Neural progenitor cell (in vitro differentiated cells): ENCODE results near the gene DOCK9. TPM values are rescaled to one million over a fixed set of nuclear protein-coding genes. Genes with fewer than 3 reads are reported as not detected.

Experiments used
- DNase-seq: peaks from one replicate; pipeline ENCODE4 v3.0.0-alpha.2; 2016; ENCODE audit warnings: low spot score
- H2AFZ ChIP-seq: fragments of 200-600 bp; sonication (generic); replicated peaks from 2 replicates; pipeline ENCODE4 v1.6.1; 2016; ENCODE audit warnings: antibody characterized with exemption
- H3F3A ChIP-seq: fragments of 200-600 bp; sonication (generic); 2 replicates; pipeline ENCODE4 v1.6.1; 2016; ENCODE audit warnings: antibody characterized with exemption, low read depth
- H3K27ac ChIP-seq: fragments of 200-600 bp; sonication (generic); 2 replicates; pipeline ENCODE4 v1.5.1; 2016; ENCODE audit warnings: mild to moderate bottlenecking
- H3K27me3 ChIP-seq: fragments of 200-600 bp; sonication (generic); 2 replicates; pipeline ENCODE4 v1.6.1; 2016; ENCODE audit warnings: mild to moderate bottlenecking, moderate library complexity
- H3K36me3 ChIP-seq: fragments of 200-600 bp; sonication (generic); 2 replicates; pipeline ENCODE4 v1.5.1; 2016
- H3K4me1 ChIP-seq: fragments of 200-600 bp; sonication (generic); 2 replicates; pipeline ENCODE4 v1.6.1; 2016; ENCODE audit warnings: mixed run types
- H3K4me2 ChIP-seq: fragments of 200-600 bp; sonication (generic); 2 replicates; pipeline ENCODE4 v1.6.1; 2016
- H3K4me3 ChIP-seq: fragments of 200-600 bp; sonication (generic); 2 replicates; pipeline ENCODE4 v1.5.1; 2016
- H3K79me2 ChIP-seq: fragments of 200-600 bp; sonication (generic); 2 replicates; pipeline ENCODE4 v1.6.1; 2016; ENCODE audit warnings: low read depth
- H3K9ac ChIP-seq: fragments of 200-600 bp; sonication (generic); 2 replicates; pipeline ENCODE4 v1.6.1; 2016
- H3K9me3 ChIP-seq: fragments of 200-600 bp; sonication (generic); 2 replicates; pipeline ENCODE4 v1.5.1; 2016; ENCODE audit warnings: low read depth
- H4K20me1 ChIP-seq: fragments of 200-600 bp; sonication (generic); 2 replicates; pipeline ENCODE4 v1.6.1; 2016; ENCODE audit warnings: low read depth
- H3K27ac Mint-ChIP-seq: 3 replicates; pipeline ENCODE4 v1.8.0; 2021; ENCODE audit warnings: mixed read lengths
- H3K27me3 Mint-ChIP-seq: 2 replicates; pipeline ENCODE4 v1.8.0; 2022; ENCODE audit warnings: low read depth, mild to moderate bottlenecking, inconsistent platforms, moderate library complexity, mixed read lengths; ENCODE audit not compliant: insufficient read depth
- H3K36me3 Mint-ChIP-seq: 3 replicates; pipeline ENCODE4 v1.8.0; 2021; ENCODE audit warnings: mixed read lengths
- H3K4me1 Mint-ChIP-seq: 3 replicates; pipeline ENCODE4 v1.8.0; 2021; ENCODE audit warnings: mixed read lengths
- H3K4me3 Mint-ChIP-seq: 3 replicates; pipeline ENCODE4 v1.8.0; 2021; ENCODE audit warnings: mild to moderate bottlenecking, moderate library complexity, mixed read lengths
- H3K9me3 Mint-ChIP-seq: 3 replicates; pipeline ENCODE4 v1.8.0; 2020; ENCODE audit warnings: mixed read lengths
- EZH2 ChIP-seq: fragments of 200-600 bp; sonication (generic); IDR thresholded peaks from 2 replicates; pipeline ENCODE4 v1.6.1; 2017; ENCODE audit warnings: antibody characterized with exemption, mild to moderate bottlenecking, moderate library complexity
- EZH2phosphoT487 ChIP-seq: fragments of 200-600 bp; sonication (generic); IDR thresholded peaks from 2 replicates; pipeline ENCODE4 v1.6.1; 2017; ENCODE audit warnings: antibody characterized with exemption
- total RNA-seq: library from RNA; depleted of rRNA; stranded (reverse); fragments of >200 nt; gene quantifications from 2 replicates; pipeline ENCODE4 v1.2.3, GENCODE V29; 2015; ENCODE audit warnings: low replicate concordance
- TF ChIP-seq, protein P1 (sequence below): fragments of 200-600 bp; sonication (generic); IDR thresholded peaks from 2 replicates; pipeline ENCODE4 v1.5.1; 2017; ENCODE audit warnings: antibody characterized with exemption, mild to moderate bottlenecking

Gene DOCK9
- total RNA-seq, 1 donor from 2014 or later, result 16.6 TPM

GRCh38 chr13:98766697-98767096 is 211.2 kb downstream of the DOCK9 start:
- Mint-ChIP-seq H3K4me3 (no peak overlapping the region), H3K9me3 (no peaks in the 10 kb centered on the region), H3K4me1 (no peaks in the 10 kb centered on the region)

DNA sequence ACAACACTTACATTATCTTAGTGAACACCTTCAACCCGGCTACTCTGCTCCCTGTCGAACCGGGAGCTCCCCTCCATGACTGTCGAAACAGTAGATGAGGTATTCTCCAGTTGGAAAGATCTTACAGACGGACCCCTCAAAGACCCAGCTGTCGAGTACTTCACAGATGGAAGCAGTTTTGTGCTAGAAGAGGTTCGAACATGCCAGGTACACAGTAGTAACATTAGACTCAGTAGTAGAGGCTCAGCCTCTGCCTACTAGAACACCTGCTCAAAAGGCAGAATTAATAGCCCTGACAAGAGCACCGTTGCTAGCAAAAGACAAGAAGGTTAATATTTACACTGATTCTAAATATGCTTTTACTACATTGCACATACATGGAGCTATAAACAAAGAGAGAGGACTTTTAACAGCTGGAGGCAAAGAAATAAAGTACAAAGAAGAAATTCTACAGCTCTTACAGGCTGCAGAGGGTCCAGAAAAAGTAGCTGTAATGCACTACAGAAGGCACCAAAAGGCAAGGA is 211.8 kb downstream of the DOCK9 start:
- no peaks in the 10 kb centered on the region for H3K36me3 Mint-ChIP-seq
- H3F3A ChIP-seq, result no peaks in the 10 kb centered on the region
- no peaks in the 10 kb centered on the region for H3K36me3 ChIP-seq
- H3K27ac Mint-ChIP-seq, result no peak overlapping the region
- no peak overlapping the region for H3K9ac ChIP-seq
- H3K9me3 ChIP-seq, result no peaks in the 10 kb centered on the region
- H2AFZ ChIP-seq, result no peak overlapping the region
- H3K27me3 Mint-ChIP-seq, result peaks cover 2% of the 10 kb centered on the region
- no peak overlapping the region for H3K4me3 Mint-ChIP-seq
- no peaks in the 10 kb centered on the region for H3K4me1 ChIP-seq
- H3K79me2 ChIP-seq, result no peaks in the 10 kb centered on the region
- no peak for DNase-seq
- H3K4me3 ChIP-seq, result no peak overlapping the region
- H3K27me3 ChIP-seq, result no peaks in the 10 kb centered on the region
- no peaks in the 10 kb centered on the region for H3K9me3 Mint-ChIP-seq
- no peak overlapping the region for H3K27ac ChIP-seq
- H3K4me2 ChIP-seq, result no peak overlapping the region
- H4K20me1 ChIP-seq, result no peaks in the 10 kb centered on the region
- no peaks in the 10 kb centered on the region for H3K4me1 Mint-ChIP-seq
- TF ChIP-seq EZH2 (no peak), EZH2phosphoT487 (no peak)
- TF ChIP-seq, protein P1, sequence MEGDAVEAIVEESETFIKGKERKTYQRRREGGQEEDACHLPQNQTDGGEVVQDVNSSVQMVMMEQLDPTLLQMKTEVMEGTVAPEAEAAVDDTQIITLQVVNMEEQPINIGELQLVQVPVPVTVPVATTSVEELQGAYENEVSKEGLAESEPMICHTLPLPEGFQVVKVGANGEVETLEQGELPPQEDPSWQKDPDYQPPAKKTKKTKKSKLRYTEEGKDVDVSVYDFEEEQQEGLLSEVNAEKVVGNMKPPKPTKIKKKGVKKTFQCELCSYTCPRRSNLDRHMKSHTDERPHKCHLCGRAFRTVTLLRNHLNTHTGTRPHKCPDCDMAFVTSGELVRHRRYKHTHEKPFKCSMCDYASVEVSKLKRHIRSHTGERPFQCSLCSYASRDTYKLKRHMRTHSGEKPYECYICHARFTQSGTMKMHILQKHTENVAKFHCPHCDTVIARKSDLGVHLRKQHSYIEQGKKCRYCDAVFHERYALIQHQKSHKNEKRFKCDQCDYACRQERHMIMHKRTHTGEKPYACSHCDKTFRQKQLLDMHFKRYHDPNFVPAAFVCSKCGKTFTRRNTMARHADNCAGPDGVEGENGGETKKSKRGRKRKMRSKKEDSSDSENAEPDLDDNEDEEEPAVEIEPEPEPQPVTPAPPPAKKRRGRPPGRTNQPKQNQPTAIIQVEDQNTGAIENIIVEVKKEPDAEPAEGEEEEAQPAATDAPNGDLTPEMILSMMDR, result no peak

More at GRCh38 chr13:98766697-98767096, 211.2 kb downstream of the DOCK9 start:
- H3K4me3 ChIP-seq, result no peak overlapping the region
- no peaks in the 10 kb centered on the region for H3K79me2 ChIP-seq
- Mint-ChIP-seq H3K27me3 (peaks cover 2% of the 10 kb centered on the region), H3K27ac (no peak overlapping the region), H3K36me3 (no peaks in the 10 kb centered on the region)
- H3K4me2 ChIP-seq, result no peak overlapping the region
- TF ChIP-seq EZH2phosphoT487 (no peak), EZH2 (no peak)
- TF ChIP-seq, protein P1, result no peak
- no peaks in the 10 kb centered on the region for H3F3A ChIP-seq
- no peak overlapping the region for H3K9ac ChIP-seq
- DNase-seq, result no peak
- H2AFZ ChIP-seq, result no peak overlapping the region
- no peaks in the 10 kb centered on the region for H3K9me3 ChIP-seq
- no peaks in the 10 kb centered on the region for H3K36me3 ChIP-seq
- H3K27ac ChIP-seq, result no peak overlapping the region
- H3K4me1 ChIP-seq, result no peaks in the 10 kb centered on the region
- no peaks in the 10 kb centered on the region for H3K27me3 ChIP-seq
- H4K20me1 ChIP-seq, result no peaks in the 10 kb centered on the region

DNA sequence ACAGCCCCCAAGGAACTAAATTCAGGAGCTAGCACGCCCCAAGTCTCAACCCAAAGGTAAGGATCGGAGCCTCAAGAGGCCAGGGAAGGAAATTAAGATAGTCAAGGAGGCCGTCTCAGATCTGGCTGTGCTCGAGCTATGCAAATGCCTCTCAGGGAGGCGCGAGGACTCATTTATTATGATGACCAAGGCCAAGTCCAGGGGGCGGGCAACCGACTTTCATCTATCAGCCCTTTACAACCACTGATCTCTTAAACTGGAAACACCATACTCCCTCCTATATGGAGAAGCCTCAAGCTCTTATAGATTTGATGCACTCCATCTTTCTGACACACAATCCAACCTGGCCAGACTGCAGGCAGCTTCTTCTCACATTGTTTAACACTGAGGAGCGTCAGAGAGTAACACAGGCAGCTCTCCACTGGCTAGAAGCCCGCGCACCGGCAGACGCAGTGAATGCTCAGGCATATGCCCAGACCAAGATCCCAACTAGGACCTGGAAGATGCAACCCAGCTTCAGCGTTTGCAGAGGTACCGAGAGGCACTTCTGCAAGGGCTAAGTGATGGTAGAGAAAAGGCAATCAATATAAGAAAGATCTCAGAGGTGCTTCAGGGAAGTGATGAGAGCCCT is 215.8 kb downstream of the DOCK9 start:
- H3K9me3 ChIP-seq, result no peaks in the 10 kb centered on the region
- no peak overlapping the region for H3K27ac ChIP-seq
- H3K36me3 ChIP-seq, result no peaks in the 10 kb centered on the region
- DNase-seq, result no peak
- no peaks in the 10 kb centered on the region for H4K20me1 ChIP-seq
- no peak overlapping the region for H3K27ac Mint-ChIP-seq
- H3K4me3 ChIP-seq, result no peak overlapping the region
- no peak overlapping the region for H3K4me2 ChIP-seq
- H3K79me2 ChIP-seq, result no peaks in the 10 kb centered on the region
- H3K36me3 Mint-ChIP-seq, result no peaks in the 10 kb centered on the region
- no peaks in the 10 kb centered on the region for H3K4me1 Mint-ChIP-seq
- H3F3A ChIP-seq, result no peaks in the 10 kb centered on the region
- no peaks in the 10 kb centered on the region for H3K4me1 ChIP-seq
- H3K9ac ChIP-seq, result no peak overlapping the region
- TF ChIP-seq EZH2 (no peak), EZH2phosphoT487 (no peak)
- TF ChIP-seq, protein P1, result no peak
- H3K4me3 Mint-ChIP-seq, result no peak overlapping the region
- H3K27me3 ChIP-seq, result no peaks in the 10 kb centered on the region
- H2AFZ ChIP-seq, result no peak overlapping the region
- H3K27me3 Mint-ChIP-seq, result peaks cover 4% of the 10 kb centered on the region
- no peaks in the 10 kb centered on the region for H3K9me3 Mint-ChIP-seq
